ENCODE measurements around the gene CADM1.

CADM1 gene

DNA sequence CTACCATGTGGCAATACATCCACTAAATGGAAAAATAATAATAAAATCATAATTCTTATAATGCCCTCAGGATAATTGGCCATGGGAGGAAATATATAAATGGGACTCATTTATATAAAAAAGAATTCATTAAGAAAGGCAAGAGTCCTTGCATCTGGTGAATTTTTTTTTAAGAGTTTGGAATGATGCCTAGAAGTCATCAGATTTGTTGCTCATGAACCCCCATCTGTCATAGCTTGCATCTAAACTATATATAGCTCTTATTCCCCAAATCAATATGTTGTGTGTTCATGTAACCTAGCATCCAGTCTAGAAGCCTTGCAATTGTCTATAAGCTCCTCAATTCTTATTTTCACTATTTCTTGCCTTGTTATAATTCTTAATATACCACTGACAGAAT, 75.9 kb downstream of the CADM1 start:
- DNase-seq (ENCODE audit: low spot score): no peak
- H3K36me3 Mint-ChIP-seq (ENCODE audit: low read depth): no peaks in the 10 kb centered on the region
- no peaks in the 10 kb centered on the region for H3K4me1 Mint-ChIP-seq (ENCODE audit: low read depth)
- H3K4me3 Mint-ChIP-seq: no peak overlapping the region
- H3K27ac Mint-ChIP-seq: no peak overlapping the region
- H3K27me3 Mint-ChIP-seq (ENCODE audit: low read depth): no peaks in the 10 kb centered on the region
- H3K9me3 Mint-ChIP-seq: no peaks in the 10 kb centered on the region

DNA sequence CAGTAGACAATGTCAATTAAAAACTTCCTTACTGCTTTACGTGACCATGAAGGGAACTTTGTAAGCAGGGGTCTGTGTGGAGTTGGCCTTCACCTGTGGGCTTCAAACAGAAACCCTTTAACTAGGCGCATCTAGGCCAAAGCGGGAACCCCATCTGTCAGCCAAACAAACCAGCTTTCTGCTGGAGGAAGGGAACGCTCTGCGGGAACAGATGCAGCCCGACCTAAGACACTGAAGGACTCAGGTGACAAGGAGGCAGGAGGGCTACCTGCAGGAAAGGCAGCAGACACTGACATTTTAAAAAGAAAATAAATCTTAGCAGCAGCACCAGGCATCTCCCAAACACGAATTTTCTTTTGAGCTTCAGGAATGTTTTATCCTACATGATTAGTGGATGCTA, 78.4 kb downstream of the CADM1 start:
- Mint-ChIP-seq H3K9me3 (no peaks in the 10 kb centered on the region), H3K4me3 (no peak overlapping the region), H3K4me1 (ENCODE audit: low read depth) (no peaks in the 10 kb centered on the region), H3K27me3 (ENCODE audit: low read depth) (no peaks in the 10 kb centered on the region), H3K36me3 (ENCODE audit: low read depth) (no peaks in the 10 kb centered on the region), H3K27ac (no peak overlapping the region)
- DNase-seq (ENCODE audit: low spot score): no peak

DNA sequence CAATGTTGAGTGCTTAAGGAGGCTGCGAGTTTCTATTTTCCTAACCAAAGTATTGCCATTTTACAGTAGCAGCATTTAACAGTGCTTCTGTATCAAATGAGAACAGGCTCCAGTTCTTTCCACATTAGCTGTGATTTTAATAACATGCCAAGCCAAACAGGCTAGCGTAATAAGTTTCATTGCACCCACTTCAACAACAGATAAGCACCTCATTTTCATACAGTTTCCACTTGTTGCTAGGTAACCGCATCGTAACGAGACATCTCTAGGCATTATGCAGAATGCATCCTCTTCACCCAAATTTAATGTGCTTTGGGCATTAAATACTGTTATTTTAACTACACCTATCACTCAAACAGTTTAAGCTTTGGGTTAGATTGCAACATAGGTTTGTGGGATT, 79.0 kb downstream of the CADM1 start:
- no peaks in the 10 kb centered on the region for H3K36me3 Mint-ChIP-seq (ENCODE audit: low read depth)
- no peaks in the 10 kb centered on the region for H3K9me3 Mint-ChIP-seq
- no peak overlapping the region for H3K27ac Mint-ChIP-seq
- no peaks in the 10 kb centered on the region for H3K27me3 Mint-ChIP-seq (ENCODE audit: low read depth)
- H3K4me3 Mint-ChIP-seq: no peak overlapping the region
- H3K4me1 Mint-ChIP-seq (ENCODE audit: low read depth): no peaks in the 10 kb centered on the region
- no peak for DNase-seq (ENCODE audit: low spot score)

DNA sequence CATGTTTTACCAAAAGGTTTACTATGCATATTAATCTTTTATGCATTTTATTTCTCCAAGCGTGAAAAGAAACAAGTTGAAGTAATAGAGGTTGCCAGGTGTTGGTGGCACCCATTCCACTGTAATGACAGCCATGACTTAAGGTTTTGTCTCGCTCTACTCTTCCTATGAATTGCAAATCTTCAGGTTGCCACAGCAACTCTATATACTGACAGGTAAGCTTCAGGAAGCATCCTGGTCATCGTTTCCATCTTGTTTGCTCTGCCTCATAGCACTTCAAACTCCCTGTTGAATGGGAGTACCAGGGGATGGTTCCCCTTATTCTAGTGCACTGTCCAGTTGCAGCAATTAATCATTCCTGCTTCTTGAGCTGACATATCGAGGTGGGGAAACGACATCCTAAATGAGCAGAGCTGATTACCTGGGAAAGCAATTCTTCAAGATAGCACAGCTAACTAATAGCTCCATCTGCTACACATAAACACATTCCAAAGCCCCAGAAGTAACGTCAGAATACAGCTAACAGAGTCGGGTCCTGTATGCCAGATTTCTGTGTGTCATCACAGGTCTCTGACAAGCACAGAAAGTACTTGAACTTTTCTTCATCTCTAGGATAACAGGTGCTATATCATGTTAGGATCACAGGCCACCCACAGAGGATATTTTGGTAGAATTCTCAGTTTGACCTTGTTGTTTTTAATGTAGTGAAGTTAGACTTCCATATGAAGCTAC, 80.3 kb downstream of the CADM1 start:
- H3K4me1 Mint-ChIP-seq (ENCODE audit: low read depth): no peaks in the 10 kb centered on the region
- DNase-seq (ENCODE audit: low spot score): no peak
- H3K9me3 Mint-ChIP-seq: no peaks in the 10 kb centered on the region
- no peaks in the 10 kb centered on the region for H3K27me3 Mint-ChIP-seq (ENCODE audit: low read depth)
- no peaks in the 10 kb centered on the region for H3K36me3 Mint-ChIP-seq (ENCODE audit: low read depth)
- no peak overlapping the region for H3K27ac Mint-ChIP-seq
- no peak overlapping the region for H3K4me3 Mint-ChIP-seq

DNA sequence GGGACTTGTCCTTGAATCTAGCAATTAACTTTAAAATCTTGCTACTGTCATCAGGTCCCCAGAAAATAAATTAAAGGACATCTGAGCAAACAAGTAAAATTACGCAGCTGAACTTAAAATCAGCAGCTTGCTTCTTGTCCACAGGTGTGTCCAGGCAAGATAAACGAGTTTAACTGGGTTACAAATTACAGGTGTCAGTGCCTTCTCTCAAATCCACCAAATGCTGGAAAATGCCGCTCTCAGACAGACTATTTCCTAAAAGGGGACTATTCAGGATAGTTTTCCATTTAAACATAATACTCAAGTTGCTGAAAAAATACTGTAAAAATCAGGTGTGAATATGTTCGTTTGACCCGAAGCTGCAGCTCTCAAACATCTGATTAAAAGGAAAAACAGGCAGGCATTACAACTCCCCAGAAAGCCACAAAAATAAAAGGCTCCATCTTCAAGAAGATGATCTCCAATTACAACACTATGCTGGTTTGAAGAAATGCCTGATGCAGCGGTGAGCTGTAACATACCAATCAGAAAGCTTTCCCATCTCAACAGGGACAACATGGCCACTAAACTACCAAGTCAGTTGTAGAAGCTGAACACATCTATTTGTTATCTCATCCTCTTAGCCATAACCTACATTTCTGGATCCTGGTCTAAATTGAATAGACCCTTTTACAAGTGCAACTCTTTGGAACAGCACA, 82.1 kb downstream of the CADM1 start:
- DNase-seq (ENCODE audit: low spot score): no peak
- no peaks in the 10 kb centered on the region for H3K4me1 Mint-ChIP-seq (ENCODE audit: low read depth)
- H3K9me3 Mint-ChIP-seq: no peaks in the 10 kb centered on the region
- no peaks in the 10 kb centered on the region for H3K36me3 Mint-ChIP-seq (ENCODE audit: low read depth)
- H3K27me3 Mint-ChIP-seq (ENCODE audit: low read depth): no peaks in the 10 kb centered on the region
- H3K4me3 Mint-ChIP-seq: no peak overlapping the region
- no peak overlapping the region for H3K27ac Mint-ChIP-seq

DNA sequence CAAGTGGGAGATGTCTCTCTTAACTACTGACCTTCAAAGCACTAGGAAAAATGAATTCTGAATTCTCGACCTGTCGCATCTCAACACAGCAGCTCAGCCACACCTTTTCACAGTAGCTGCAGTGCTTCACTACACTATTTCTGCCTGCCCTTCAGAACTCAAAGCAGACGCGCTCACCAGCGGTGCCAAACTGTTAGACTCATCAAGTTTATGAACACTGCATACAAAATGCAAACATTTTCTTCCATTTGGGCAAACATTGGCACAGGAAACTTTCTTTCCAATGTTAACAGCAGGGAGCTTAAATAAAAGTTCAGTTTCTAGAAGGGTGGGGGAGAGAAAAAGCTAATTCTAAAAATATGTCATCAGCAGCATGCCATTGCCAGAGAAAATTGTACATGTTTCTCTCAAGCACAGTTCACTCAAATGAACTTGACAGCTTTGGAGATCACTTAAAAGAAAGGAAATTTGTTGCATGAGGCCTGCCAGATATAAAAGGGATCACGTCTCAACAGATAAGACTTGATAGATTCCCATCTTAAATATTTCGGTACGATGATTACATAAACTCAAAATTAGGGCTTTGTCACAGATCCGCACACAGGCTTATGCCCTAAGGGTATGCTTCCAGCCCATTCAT, 82.7 kb downstream of the CADM1 start:
- no peaks in the 10 kb centered on the region for H3K9me3 Mint-ChIP-seq
- no peaks in the 10 kb centered on the region for H3K27me3 Mint-ChIP-seq (ENCODE audit: low read depth)
- no peak for DNase-seq (ENCODE audit: low spot score)
- no peaks in the 10 kb centered on the region for H3K36me3 Mint-ChIP-seq (ENCODE audit: low read depth)
- H3K4me3 Mint-ChIP-seq: no peak overlapping the region
- H3K4me1 Mint-ChIP-seq (ENCODE audit: low read depth): no peaks in the 10 kb centered on the region
- no peak overlapping the region for H3K27ac Mint-ChIP-seq

DNA sequence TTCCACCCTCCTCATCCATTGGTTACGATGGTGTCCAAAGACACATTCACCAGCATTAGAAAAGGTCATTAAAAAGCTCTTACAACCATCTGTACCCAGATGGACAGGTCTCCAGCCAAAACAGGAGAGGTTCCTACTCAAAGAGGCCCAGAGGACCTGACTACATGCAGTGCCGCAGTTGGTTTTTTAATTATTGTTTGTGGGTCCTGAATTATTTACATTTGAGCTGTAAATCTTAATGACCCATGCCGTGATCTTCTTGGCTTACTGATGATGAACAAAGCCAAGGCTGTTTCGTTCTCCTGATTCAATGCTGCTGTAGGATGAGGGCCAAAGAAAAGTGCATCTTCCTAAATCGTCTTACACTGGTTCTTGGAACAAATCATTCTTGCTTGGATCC, 83.7 kb downstream of the CADM1 start:
- Mint-ChIP-seq H3K4me3 (no peak overlapping the region), H3K27ac (no peak overlapping the region), H3K36me3 (ENCODE audit: low read depth) (no peaks in the 10 kb centered on the region), H3K27me3 (ENCODE audit: low read depth) (no peaks in the 10 kb centered on the region), H3K4me1 (ENCODE audit: low read depth) (no peaks in the 10 kb centered on the region), H3K9me3 (no peaks in the 10 kb centered on the region)
- DNase-seq (ENCODE audit: low spot score): no peak

DNA sequence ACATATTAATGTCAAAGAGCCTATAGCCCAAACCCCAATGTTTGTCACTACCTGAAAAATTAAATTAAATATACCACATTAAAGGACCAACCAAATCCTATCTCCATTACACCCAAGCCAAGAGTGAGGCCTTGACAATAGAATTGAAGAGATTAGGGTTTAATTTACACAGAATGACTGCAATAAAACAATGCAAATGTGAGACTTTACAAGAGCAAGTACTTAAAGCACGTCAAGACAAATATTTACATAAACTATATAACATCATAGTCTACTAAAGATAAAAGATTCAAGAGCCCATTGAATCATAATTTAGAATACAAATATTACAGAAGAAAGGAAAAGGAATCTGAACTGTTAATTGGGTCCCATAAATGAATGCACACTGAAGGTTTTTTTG, 85.6 kb downstream of the CADM1 start:
- no peak overlapping the region for H3K4me3 Mint-ChIP-seq
- no peaks in the 10 kb centered on the region for H3K27me3 Mint-ChIP-seq (ENCODE audit: low read depth)
- H3K27ac Mint-ChIP-seq: no peak overlapping the region
- H3K9me3 Mint-ChIP-seq: no peaks in the 10 kb centered on the region
- H3K36me3 Mint-ChIP-seq (ENCODE audit: low read depth): no peaks in the 10 kb centered on the region
- no peak for DNase-seq (ENCODE audit: low spot score)
- no peaks in the 10 kb centered on the region for H3K4me1 Mint-ChIP-seq (ENCODE audit: low read depth)

DNA sequence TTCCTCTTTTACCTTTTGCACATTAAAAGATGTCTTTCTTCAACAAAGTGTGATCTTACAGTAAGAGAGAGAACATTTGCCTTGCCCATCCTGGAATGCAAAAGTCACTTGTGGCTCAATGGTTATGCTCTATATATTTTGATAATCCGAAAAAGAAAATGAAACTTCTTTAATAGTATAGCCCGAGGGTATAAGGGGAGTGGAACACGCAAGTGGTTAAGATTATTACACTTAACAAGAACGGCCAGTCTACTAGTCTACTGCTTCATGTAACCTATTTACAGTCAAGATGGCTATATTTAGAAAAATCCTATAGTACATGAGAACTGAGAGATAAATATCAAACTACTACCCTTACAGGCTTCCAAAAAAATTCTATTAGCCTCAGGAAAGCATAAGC, 86.1 kb downstream of the CADM1 start:
- no peak overlapping the region for H3K27ac Mint-ChIP-seq
- no peak for DNase-seq (ENCODE audit: low spot score)
- no peaks in the 10 kb centered on the region for H3K4me1 Mint-ChIP-seq (ENCODE audit: low read depth)
- H3K4me3 Mint-ChIP-seq: no peak overlapping the region
- H3K9me3 Mint-ChIP-seq: no peaks in the 10 kb centered on the region
- no peaks in the 10 kb centered on the region for H3K36me3 Mint-ChIP-seq (ENCODE audit: low read depth)
- no peaks in the 10 kb centered on the region for H3K27me3 Mint-ChIP-seq (ENCODE audit: low read depth)

DNA sequence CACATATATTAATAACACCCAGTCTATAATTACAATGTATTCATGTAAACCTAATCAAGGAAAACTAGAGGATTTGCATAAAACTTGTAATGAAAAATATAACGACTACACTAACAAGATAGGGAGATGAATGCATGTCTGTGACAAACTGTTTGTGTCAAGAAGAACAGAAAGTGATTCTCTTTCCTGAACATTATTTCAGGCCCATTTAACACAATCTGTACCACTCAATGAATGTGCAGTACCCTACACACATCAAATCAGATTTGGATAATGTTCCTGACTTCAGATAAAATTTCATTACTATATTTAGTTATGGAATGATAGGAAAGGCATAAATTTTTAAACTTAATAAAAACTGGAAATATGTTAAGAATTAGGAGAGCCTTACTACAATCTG, 93.1 kb downstream of the CADM1 start:
- H3K27ac Mint-ChIP-seq: no peak overlapping the region
- no peaks in the 10 kb centered on the region for H3K9me3 Mint-ChIP-seq
- DNase-seq (ENCODE audit: low spot score): no peak
- H3K36me3 Mint-ChIP-seq (ENCODE audit: low read depth): no peaks in the 10 kb centered on the region
- H3K4me3 Mint-ChIP-seq: no peak overlapping the region
- H3K27me3 Mint-ChIP-seq (ENCODE audit: low read depth): no peaks in the 10 kb centered on the region
- no peaks in the 10 kb centered on the region for H3K4me1 Mint-ChIP-seq (ENCODE audit: low read depth)

DNA sequence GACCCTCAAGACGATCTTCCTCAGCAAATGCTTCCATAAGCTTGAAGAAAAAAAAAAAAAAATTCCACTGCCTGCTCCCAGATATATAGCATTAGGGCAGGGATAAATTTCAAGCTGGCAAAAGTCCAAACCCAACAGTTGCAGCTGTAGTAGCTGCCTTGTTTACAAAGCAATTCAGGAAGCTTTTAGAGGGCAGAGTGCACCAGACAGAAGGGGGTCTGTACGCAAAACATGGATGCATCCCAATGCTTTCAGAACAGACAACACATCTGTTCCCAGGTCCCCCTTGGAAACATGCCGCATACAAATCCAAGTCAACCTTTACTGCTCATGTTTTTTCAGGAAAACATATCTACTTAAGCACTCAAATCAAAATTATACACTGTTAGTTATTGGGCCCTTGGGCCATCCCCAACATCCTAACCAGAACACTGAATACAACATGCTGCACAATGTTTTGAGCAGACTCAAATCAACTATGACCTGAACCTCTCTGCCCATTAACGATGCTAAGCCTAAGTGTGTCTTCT, 94.5 kb downstream of the CADM1 start:
- no peaks in the 10 kb centered on the region for H3K27me3 Mint-ChIP-seq (ENCODE audit: low read depth)
- H3K4me3 Mint-ChIP-seq: no peak overlapping the region
- DNase-seq (ENCODE audit: low spot score): no peak
- H3K4me1 Mint-ChIP-seq (ENCODE audit: low read depth): no peaks in the 10 kb centered on the region
- no peaks in the 10 kb centered on the region for H3K36me3 Mint-ChIP-seq (ENCODE audit: low read depth)
- no peaks in the 10 kb centered on the region for H3K9me3 Mint-ChIP-seq
- no peak overlapping the region for H3K27ac Mint-ChIP-seq

DNA sequence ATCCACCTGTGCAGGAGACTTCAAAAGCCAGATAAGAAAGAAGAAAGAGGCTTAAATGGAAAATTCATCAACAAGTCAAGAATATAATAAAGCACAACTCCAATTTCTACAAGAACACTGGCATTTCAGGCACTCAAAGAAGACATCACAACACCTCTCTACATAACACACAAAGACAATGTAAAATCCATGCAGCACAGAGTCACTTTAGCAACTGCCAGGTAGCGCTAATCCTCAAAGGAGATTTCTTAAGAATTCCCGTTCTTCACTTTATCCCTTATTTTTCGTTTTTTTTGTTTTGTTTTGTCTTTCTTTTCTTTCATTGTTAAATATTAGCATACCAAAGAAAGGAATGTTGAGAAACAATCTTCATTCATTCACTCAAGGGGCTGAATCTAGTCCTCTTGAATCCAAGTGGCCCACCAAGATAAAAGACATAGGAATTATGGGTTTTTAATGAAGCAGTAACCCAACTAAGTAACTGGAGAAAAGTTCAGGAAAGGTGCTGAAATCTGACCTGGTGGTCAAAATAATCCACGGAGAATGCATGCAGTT, 95.0 kb downstream of the CADM1 start:
- Mint-ChIP-seq H3K27me3 (ENCODE audit: low read depth) (no peaks in the 10 kb centered on the region), H3K27ac (no peak overlapping the region), H3K4me1 (ENCODE audit: low read depth) (no peaks in the 10 kb centered on the region), H3K4me3 (no peak overlapping the region), H3K36me3 (ENCODE audit: low read depth) (no peaks in the 10 kb centered on the region), H3K9me3 (no peaks in the 10 kb centered on the region)
- no peak for DNase-seq (ENCODE audit: low spot score)

DNA sequence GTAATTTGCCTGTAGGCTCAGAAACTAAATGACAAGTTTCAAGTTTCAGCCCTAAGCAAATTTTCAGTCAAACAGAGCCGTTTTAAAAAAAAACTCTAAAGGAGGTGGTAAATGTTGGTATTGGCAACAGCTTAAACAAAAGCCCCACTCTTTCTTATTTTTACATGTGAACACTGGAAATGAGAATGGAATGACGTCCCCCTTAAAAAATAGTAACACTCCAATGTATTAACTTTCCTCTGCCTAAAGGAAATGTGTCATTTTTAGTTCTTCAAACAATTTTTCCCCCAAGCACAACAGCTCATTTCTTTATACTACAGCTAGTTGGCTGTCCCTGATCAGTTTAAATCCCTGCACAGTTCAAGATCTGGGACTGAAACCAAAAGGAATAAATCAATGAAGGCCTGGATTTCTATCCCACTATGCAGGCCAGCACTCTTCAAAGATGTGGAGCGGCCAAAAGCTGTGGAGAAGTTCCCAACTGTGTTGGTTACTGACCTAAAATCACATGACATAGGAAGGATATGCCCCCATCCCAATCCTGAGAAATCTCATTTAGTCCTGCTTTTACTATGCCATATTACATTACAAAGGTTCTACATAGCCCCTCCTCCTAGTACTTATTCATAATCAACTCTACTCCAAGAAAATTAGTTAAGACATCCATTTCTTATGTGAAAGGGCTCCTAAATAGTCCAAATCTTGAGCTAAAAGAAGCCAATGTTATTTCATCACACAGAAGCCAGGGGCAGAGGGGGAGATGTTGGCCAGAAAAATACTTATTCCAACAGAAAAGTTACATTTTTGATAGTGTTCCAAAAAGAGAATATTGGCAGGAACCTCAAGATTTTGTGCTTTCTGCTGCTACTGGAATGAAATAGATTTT, 95.9 kb downstream of the CADM1 start:
- no peak for DNase-seq (ENCODE audit: low spot score)
- H3K4me1 Mint-ChIP-seq (ENCODE audit: low read depth): no peaks in the 10 kb centered on the region
- H3K27me3 Mint-ChIP-seq (ENCODE audit: low read depth): no peaks in the 10 kb centered on the region
- no peaks in the 10 kb centered on the region for H3K9me3 Mint-ChIP-seq
- no peak overlapping the region for H3K4me3 Mint-ChIP-seq
- no peak overlapping the region for H3K27ac Mint-ChIP-seq
- H3K36me3 Mint-ChIP-seq (ENCODE audit: low read depth): no peaks in the 10 kb centered on the region

All from T-helper 2 cell treated with Interferon-gamma antibody and Interleukin-4, amounts not matched to agents 5 μg/mL and 100 μg/mL, for 36 hours (primary cell).